Amygdala (tissue), 56 donors: ENCODE data around the gene RTN4R.

Experiments used
- DNase-seq, 56 donors: peaks; one replicate each; lab custom pipeline; 2025; lab: John Stamatoyannopoulos, UW

RTN4R gene

GRCh38 chr22:20244691-20245576, 23.2 kb downstream of the RTN4R start:
- DNase-seq, result no peak

DNA sequence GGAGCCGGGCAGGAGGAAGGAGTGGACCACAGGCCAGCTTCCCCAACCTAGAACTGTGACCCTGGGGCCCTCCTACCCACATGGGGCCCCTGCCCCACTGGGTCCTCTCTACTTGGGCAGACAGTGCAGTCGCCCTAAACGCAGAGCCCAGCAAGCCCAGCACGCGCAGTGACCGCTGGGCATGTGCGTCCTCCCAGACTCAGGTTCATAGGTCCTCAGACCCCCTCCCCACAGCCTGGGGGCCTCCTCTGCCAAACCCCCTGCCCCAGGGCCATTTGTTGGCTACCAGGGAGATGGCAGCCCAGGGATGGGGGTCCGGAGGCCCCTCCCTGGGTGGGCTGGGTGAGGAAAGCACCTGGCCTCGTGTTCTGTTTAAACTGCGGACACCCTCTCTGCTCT, 23.9 kb downstream of the RTN4R start:
- DNase-seq, result no peak

DNA sequence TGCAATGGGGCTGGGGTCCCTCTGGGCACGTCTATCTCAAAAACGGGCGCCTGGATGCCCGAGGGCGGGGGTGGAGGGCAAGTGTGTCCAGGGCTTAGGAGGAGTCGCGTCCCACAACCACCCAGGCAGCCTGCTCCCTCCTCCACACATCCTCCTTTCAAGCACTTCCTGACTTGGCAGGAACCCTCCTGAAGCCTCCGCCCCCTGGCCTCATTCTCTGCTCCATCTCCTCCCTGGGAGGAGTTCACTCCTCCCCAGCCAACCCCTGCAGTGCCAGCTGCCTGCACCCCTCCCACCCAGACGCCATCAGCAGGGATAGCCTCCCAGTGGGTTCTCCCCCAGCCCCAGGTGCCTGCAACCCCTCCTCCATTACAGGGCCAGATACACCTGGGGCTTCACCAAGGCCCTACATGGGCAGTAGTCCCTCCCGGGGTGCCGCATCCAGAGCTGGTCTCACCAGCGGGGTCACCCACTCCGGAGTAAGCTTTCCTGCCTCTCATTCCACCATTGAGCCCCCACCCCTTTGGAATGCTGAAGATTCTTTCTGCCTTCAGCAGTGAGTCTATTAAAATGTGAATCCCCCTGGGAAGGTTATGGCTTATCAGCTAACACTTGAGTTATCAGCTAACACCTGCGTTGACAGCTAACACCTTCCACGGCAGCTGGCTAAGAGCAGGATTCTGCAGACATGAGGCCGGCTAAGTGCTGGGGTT, 24.4 kb downstream of the RTN4R start:
- DNase-seq, result peak in 43 of 56 donors; percentile 23 to 83 (median 61)

DNA sequence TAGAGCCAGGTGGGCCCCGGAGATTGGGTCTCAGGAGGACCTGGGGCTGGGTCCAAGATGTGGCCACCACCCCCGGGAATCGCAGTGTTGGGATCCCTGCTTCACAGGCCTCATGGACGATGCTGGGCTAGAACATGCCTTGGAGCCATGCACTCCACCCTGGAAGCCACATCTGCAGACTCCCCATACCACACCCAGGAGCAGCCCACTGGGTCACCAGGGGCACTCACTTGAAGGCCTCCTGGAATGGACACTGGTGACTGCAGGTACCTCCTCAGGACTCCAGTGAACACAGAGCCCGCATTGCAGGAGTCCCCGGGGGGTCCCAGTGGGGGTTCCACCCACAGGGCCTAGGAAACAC, 25.0 kb downstream of the RTN4R start:
- no peak for DNase-seq

DNA sequence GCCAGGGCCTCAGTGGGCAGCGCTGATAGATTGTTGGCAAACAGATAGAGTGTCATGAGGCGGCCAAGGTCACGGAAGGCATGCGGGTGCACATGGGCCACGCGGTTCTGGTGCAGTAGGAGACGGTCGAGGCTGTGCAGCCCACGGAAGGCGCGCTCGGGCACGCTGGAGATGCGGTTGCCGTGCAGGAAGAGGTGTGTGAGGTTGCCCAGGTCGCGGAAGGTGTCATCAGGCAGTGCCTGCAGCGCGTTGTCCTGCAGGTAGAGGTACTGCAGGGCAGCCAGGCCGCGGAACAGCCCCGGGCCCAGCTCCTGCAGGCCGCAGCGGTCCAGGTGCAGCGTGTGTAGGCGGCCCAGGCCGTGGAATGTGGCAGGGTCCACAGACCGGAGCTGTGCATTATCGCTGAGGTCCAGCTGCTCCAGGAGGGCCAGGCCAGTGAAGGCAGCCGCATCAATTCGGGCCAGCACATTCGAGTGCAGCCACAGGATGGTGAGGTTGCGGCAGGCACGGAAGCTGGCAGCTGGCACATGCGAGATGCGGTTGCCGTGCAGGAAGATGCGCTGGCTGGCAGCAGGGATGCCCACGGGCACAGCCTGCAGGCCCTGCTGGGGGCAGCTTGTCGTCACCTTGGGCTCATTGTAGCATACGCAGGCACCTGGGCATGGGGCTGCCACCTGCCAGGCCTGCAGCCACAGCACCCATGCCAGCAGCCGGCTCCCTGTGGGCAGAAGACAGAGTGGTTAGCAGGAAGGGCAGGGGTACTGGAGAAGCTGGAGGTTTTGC, 25.5 kb downstream of the RTN4R start:
- peak in 1 of 56 donors; percentile 18 for DNase-seq

DNA sequence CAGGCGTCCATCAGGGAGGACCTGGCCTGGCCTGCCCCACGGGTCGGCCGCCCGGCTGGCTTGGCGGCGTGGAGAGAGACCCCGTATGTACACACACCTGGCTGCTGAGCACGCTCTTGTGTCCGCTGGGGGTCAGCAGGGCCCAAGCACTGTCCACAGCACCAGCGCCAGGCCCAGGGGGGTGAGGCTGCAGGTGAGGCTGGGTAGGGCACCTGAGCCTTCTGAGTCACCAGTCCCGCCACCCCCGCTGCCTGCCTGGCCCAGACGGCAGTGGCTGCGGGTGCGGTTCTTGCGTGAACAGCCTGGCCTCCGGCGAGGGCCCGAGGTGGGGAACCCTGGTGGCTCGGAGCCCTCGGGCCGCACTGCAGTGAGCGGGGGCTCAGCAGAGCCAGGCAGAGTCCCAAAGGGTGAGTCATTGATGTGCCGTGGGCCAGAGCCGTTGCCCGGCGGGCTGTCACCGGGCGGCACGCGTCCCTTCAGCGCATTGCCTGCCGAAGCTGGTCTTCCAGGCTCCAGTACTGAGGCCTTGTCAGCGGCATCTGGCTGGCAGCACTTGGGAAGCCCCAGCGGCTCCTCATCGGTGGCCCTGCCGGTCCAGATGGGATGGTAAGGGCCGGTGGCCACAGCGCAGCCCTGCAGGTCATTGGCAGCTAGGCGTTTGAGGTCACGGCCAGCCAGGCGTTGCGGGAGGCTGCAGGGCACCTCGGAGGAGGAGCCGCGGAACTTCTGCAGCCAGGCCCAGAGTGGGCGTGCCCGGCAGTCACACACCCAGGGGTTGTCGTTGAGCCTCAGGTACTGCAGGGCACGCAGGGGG, 26.3 kb downstream of the RTN4R start:
- DNase-seq, result peak in 29 of 56 donors; percentile 9 to 77 (median 44)

GRCh38 chr22:20240900-20241299, 27.2 kb downstream of the RTN4R start:
- peak in 1 of 56 donors; percentile 44 for DNase-seq

DNA sequence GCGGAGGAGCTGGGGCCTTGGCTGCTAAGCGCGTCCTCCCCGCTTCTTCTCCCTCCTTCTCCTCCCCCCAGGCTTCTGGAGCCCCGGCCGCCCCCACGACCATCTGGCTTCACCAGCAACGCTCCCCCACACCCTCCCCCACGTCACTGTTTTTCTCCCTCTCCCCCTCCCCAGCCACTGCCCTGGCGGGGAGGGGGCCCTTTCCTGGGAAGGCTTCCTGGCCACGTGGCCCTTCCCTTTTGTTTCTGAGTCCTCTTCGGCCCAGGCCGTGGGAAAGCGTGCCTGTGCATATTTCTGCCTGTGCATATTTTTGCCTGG, 27.7 kb downstream of the RTN4R start:
- peak in 45 of 56 donors; percentile 13 to 80 (median 62) for DNase-seq

DNA sequence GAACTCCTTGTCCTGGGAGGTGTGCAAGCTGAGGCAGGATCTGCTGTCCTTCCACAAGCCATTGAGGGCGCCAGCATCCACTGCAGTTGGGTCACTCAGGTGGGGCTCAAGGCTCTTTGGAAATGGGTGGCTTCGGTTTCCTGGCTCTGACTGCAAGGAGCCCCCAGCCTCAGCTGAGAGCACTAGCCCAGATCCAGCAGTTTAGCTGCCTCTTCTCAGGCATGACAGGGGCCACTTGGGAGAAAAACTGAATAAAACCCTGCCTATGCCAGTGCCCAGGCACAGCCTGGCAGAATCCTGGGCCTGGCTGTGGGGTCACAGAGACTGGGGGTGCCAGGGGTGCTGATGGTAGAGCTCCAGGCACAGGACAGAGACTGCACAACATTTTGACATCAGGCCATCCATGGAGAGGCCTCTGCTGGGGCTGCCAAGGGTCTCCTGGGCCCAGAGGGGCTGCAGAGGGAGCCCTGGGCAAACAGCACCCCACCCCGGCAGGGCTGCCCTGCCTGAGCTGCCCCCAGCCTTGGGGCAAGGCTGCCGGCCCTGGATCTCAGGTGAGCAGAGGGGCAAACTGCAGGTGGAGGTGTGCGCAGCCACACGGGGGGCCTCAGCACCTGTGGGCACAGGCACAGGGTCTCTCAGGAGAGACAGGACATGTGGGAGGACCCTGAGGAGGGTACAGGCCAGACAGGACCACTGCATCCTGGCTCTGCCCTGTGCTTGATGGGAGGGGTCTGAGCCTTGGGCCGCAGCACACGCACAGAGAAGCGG, 28.3 kb downstream of the RTN4R start:
- peak in 1 of 56 donors; percentile 48 for DNase-seq

GRCh38 chr22:20238901-20239675, 29.0 kb downstream of the RTN4R start:
- peak in 26 of 56 donors; percentile 19 to 70 (median 42) for DNase-seq

GRCh38 chr22:20238536-20238900, 29.6 kb downstream of the RTN4R start:
- peak in 14 of 56 donors; percentile 14 to 52 (median 30) for DNase-seq

- DNase-seq, result peak in 9 of 56 donors; percentile 24 to 67 (median 33)
Measured at GRCh38 chr22:20237480-20238440, 30.4 kb downstream of the RTN4R start.

GRCh38 chr22:20236052-20236717, 31.9 kb downstream of the RTN4R start:
- DNase-seq, result no peak

- DNase-seq, result no peak
Measured at GRCh38 chr22:20235389-20235991, 32.6 kb downstream of the RTN4R start.

DNA sequence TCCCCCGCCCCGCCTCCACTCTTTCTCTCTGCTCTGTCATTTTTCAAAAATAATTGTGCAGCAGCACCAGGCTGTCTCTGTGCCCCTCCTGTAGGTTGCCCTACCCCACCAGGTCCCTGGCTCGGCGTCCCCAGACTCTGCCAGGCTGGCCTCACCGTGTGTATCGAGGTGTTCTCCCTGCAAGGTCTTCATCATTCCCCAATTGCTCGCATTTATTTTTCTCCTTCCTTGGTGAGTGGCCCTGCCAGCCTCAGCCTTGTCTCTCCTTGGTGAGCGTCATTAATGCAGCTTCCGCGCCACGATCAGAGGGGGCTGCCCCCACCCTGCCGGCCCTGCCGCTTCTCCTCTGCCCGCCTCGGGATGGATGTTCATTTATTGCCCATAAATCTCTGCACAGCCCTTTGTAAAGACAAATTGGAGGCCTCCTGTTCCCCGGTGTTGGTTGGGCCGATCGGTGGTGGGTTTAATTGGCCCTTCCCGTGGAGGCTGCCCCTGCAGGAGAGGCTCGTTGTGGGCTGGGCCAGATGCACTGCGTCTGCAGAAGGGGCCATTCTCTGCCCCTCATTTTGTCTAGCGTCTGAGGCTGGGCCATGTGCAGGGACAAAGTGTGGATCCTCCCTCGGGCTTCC, 33.2 kb downstream of the RTN4R start:
- no peak for DNase-seq

GRCh38 chr22:20234314-20234682, 33.8 kb downstream of the RTN4R start:
- no peak for DNase-seq
